ENCODE measurements around the gene RDX.
A peak's percentile ranks its signal among the peaks of the same experiment; 100 is the strongest.

The RDX gene

GRCh38 chr11:110128161-110128560, 168.3 kb downstream of the RDX start:
- DNase-seq (ENCODE audit: low spot score) = peak; percentile 12

GRCh38 chr11:110126936-110127335, 169.5 kb downstream of the RDX start:
- DNase-seq (ENCODE audit: low spot score) = no peak

- peak; percentile 11 for DNase-seq (ENCODE audit: low spot score)
These were observed 170.8 kb downstream of the RDX start for GRCh38 chr11:110125632-110126031.
